Fibroblast of lung (primary cell): ENCODE results near the gene PTPRM.

Experiments used
- EZH2 ChIP-seq: IDR thresholded peaks from 2 replicates; pipeline ENCODE4 v1.5.1; 2012; ENCODE audit warnings: low read length, control low read depth, mild to moderate bottlenecking; ENCODE audit errors: missing control alignments
- TF ChIP-seq, protein P1 (sequence below), 2 donors: IDR thresholded peaks in 1 of 2; conservative IDR thresholded peaks in 1 of 2; 1 replicate in 1 of 2; 2 replicates in 1 of 2; pipeline ENCODE4 v1.5.1; 2011 to 2012; ENCODE audit warnings: low read length in 2 of 2, control low read depth in 1 of 2, inconsistent platforms in 1 of 2, low read depth in 1 of 2, mild to moderate bottlenecking in 1 of 2

GRCh38 chr18:8364385-8364784 lies 797.3 kb downstream of the PTPRM start:
- TF ChIP-seq, protein P1, sequence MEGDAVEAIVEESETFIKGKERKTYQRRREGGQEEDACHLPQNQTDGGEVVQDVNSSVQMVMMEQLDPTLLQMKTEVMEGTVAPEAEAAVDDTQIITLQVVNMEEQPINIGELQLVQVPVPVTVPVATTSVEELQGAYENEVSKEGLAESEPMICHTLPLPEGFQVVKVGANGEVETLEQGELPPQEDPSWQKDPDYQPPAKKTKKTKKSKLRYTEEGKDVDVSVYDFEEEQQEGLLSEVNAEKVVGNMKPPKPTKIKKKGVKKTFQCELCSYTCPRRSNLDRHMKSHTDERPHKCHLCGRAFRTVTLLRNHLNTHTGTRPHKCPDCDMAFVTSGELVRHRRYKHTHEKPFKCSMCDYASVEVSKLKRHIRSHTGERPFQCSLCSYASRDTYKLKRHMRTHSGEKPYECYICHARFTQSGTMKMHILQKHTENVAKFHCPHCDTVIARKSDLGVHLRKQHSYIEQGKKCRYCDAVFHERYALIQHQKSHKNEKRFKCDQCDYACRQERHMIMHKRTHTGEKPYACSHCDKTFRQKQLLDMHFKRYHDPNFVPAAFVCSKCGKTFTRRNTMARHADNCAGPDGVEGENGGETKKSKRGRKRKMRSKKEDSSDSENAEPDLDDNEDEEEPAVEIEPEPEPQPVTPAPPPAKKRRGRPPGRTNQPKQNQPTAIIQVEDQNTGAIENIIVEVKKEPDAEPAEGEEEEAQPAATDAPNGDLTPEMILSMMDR (conservative IDR thresholded peaks at IDR 0.05 in 1 of 2, IDR thresholded peaks at IDR 0.05 in 1 of 2; ENCODE audit: low read depth in 1 of 2, low read length in 2 of 2), result no peak
- TF ChIP-seq EZH2, result no peak
